ENCODE data around the gene USP36.

GRCh38 chr17:78875363-78876093 lies 34.9 kb upstream of the USP36 start:
- TF ChIP-seq POLR2A (IDR thresholded peaks at IDR 0.05) = no peak
- TF ChIP-seq CTCF (IDR thresholded peaks at IDR 0.05) = no peak
